Stimulated activated CD4-positive, alpha-beta T cell treated with anti-CD3 and anti-CD28 coated beads, Interleukin-1b, Interleukin-23, amount 100 ng/mL, for 24 hours (primary cell): ENCODE measurements around the gene SLC2A10.
A peak's percentile ranks its signal among the peaks of the same experiment; 100 is the strongest.
"Not testable (repeated sequence)": the region's sequence is repeated elsewhere in the genome, so short reads cannot be mapped to it uniquely, and the experiment has no call there.

Experiments
- DNase-seq, 4 experiments: peaks; one replicate each; pipeline ENCODE4 v3.0.0-alpha.2; 2020; ENCODE audit warnings: low read depth in 4 of 4, low spot score in 1 of 4

The SLC2A10 gene

GRCh38 chr20:46709459-46710152 is at the start of gene SLC2A10:
Gene SLC2A10, plus strand, starts transcription at chr20:46709649. Its CDS starts 88 bp downstream, at chr20:46709737.
- no peak for DNase-seq

DNA sequence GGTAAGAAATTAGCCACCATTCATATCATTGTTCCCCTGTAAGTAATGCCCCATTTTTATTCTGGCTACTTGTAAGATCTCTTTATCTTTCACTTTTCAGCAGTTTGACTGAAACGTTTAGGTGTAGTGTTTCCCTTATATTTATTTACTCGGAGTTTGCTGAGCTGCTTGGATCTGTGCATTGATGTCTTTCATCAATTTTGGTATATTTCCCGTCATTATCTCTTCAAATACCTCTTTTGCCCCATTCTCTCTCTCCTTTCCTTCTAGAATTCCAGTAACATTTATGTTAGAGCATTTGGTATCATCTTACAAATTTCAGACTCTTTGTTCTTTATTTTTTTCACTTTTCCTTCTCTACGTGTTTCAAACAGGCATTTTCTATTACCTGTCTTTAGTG is 49.0 kb upstream of the SLC2A10 start:
- no peak for DNase-seq

GRCh38 chr20:46661659-46662058 is 47.8 kb upstream of the SLC2A10 start:
- DNase-seq, result no peak

DNA sequence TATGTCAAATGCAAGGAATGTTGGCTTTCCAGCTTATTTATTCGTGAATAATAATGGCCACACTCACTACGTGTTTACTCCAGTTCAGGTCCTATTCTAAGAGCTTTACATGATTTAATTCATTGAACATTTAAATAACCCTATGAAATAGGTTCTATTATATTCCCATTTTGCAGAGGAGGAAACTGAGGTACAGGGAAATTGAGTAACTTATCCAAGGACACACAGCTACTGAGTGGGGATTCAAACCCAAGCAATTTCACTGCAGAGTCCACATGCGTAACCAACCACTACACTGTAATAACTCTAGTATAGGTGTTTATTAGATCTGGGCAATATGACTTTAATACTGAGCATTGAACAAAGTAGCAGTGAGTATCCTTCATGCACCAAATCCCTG is 45.9 kb upstream of the SLC2A10 start:
- DNase-seq, result no peak

DNA sequence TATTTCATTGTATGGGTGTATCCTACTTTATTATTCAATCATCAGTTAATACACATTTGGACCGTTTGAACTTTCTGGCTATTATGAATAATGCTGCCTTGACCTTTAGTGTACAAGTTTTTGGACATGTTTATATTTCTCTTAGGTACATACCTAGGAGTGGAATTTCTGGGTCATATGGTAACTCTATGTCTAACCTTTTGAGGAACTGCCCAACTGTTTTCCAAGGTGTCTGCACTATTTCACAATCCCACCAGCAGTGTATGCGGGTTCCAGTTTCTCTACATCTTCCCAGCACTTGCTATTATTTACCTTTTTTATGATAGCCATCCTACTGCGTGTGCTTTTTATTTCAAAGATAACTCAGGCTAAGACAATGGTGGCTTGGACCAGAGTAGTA is 43.8 kb upstream of the SLC2A10 start:
- no peak for DNase-seq

DNA sequence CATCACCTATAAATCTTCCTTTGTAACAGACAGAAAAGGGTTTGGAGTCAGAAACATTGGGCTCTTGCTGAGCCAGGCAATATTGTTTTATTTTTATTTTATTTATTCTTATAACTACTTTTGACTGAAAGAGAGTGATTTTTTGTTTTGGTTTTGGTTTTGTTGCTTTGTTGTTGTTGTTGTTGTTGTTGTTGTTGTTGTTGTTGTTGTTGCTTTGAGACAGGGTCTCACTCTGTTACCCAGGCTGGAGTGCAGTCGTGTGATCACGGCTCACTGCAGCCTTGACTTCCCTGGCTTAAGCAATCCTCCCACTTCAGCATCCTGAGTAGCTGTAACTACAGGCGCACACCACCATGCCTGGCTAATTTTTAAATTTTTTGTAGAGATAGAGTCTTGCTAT is 43.1 kb upstream of the SLC2A10 start:
- DNase-seq, result no peak

DNA sequence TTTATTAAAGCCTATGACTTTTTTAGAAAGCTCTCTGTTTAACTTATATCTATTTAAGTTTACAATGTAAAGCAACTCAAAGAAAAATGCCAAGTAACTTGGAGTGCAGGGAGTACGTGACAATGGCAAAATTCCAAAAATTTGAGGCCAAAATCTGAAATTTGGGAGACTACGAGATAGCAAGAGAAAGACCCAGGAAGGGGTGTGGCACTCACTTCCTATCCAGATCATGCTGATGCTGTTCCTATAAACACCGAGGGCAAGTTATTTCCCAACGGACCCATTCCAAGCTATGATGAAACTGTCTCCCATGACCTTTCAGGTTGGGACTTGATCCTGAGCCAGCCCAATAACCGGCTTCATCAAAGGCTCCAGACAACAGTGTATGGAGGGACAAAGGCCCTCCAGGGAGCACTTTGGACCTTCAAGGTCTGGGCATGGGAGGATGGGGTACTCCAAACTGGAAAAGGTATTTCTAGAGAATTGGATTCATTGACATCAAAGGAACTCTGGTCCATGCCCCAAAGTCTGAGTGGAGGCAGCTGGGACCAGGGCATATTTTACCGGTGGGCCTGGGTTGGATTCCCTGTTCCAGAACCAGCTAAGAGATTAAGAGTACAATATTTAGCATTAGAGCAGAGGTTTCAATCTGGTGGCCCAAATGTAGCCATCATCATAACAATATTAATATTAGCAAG is 42.5 kb upstream of the SLC2A10 start:
- DNase-seq, result no peak

GRCh38 chr20:46670228-46670584 is 39.2 kb upstream of the SLC2A10 start:
- DNase-seq, result no peak

- DNase-seq, result no peak
Observed at GRCh38 chr20:46670585-46671584, 38.6 kb upstream of the SLC2A10 start.

GRCh38 chr20:46671866-46672542 is 37.4 kb upstream of the SLC2A10 start:
- no peak for DNase-seq

DNA sequence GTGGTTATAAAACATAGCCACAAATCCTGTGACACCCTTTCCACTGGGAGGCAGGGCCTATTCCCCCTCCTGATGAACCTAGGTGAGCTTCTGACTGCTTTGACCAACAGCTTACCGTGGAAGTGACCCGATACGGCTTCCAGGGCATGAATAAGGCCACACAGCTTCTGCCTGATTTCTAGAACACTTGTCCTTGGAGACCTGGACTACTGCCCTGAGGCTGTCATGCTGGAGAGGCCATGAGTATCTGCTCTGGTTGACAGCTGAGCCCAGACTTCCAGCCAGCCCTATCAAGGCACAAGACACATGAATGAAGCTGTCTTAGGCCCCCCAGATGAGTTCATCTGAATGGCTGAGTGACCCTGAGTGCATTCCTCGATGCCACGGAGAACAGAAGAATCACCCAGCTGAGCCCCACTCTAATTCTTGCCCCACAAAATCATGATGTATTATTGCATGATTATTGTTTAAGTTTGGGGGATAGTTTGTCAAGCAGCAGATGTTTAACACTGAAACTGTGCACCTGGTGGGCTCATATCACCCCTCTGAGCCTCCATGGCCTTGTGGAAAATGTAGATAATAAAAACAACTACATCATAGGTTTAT is 36.8 kb upstream of the SLC2A10 start:
- DNase-seq, result no peak

DNA sequence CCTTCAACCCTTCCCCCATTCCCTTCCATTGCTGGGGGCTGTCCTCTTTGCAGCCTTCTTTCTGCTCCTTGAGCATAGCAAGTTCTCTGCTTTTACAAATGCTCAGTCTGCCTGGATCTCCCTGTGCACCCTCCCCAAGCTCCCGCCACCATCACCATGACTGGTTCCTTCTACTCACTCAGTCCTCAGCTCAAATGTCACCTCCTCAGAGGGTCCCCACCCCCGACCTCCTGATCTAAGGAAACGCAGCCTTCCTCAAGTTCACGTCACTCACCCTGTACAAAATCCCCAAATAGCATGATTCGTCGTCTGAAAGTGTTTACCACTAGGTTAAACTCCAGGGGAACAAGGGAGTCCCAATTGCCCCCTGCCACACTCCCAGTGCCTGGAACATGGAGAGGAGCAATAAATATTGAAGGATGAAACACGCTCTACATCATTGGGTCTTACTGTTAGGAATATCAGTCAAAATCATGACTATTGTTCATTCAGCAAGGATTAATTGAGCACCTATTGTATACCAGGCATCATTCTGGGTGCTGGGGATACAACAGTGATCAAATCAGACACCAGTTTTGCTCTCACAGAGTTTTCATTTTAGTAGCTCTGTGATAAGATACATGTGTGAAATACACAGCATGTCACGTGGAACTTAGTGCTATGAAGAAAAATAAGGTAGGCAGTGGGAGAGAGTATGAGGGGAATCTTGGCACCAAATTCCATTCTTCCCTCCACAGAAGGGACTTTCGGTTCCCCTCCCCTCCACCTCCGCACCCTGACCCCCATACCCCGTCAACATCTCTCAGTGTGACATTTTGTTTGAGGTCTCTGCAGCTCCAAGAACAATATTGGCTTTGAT is 35.8 kb upstream of the SLC2A10 start:
- no peak for DNase-seq

DNA sequence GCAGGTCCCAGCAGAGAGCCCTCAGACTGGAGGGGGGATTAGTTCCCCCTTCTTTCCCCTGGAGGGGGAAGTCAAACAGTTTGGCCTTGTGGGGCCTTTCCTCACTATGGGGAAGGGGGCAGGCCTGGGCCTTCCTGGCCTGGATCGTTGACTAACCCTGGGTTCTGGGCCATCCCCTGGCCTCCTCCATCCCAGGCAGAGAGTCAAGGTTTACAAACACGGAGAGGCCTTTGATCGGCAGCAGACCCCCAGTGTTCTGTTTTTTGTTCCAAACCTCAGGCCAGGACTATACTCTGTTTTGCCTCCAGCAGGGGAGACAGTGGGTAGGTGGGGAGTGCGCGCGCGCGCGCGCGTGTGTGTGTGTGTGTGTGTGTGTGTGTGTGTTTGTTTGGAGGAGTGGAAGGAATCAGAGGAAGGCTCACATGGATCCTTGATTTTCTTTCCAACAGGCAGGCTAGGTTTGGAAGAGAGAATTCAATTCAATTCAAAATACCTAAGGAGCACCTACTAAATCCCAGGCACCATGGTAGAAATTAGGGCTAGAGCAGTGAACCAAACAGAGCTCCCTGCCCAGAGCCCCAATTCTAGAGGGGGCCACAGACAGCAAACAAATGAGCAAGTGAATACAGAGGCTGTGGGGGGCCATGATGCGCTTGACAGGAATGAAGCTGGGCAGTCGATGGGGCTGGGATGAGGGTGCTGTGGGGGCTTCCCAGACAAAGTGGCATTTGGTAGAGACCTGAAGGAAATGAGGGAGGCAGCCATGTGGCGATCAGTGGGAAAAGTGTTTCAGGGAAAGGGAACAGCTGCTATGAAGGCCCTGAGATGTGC is 35.0 kb upstream of the SLC2A10 start:
- no peak for DNase-seq

- not testable (repeated sequence) for DNase-seq
Observed at GRCh38 chr20:46676649-46677316, 32.7 kb upstream of the SLC2A10 start.

- no peak for DNase-seq
Observed at GRCh38 chr20:46677608-46678007, 31.8 kb upstream of the SLC2A10 start.

DNA sequence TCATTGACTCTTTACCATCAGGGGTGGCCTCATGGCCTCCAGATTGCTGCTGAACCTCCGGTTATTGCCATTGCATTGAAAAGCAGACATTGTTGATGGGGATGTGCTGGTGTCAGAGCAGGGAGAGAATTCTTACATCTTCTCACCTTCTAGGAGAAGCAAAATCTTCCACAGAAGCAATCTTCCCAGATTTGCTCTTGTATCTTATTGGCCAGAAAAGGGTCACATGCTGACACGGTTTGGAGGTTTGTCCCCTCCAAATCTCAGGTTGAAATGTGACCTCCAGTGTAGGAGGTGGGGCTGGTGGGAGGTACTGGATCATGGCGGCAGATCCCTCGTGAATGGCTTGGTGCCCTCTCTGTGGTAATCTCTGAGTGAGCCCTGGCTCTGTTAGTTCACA is 30.9 kb upstream of the SLC2A10 start:
- no peak for DNase-seq

- no peak for DNase-seq
Observed at GRCh38 chr20:46680684-46681031, 28.8 kb upstream of the SLC2A10 start.

GRCh38 chr20:46681032-46681854 is 28.2 kb upstream of the SLC2A10 start:
- DNase-seq, result peak; percentile 43 to 51 (median 50)
